SK-N-MC (cell line): ENCODE data around the gene KDM2A.

ENCODE experiments used
- DNase-seq: peaks from one replicate; pipeline ENCODE4 v3.0.0-alpha.2; 2011; ENCODE audit warnings: low read depth, low spot score
- H3K27ac ChIP-seq: fragments of 200-600 bp; sonication (generic); 2 replicates; pipeline ENCODE4 v1.5.1; 2016; ENCODE audit warnings: mixed run types
- H3K36me3 ChIP-seq: fragments of 200-600 bp; sonication (generic); 2 replicates; pipeline ENCODE4 v1.6.1; 2017; ENCODE audit warnings: antibody characterized with exemption, low read length, mixed read lengths; ENCODE audit not compliant: insufficient read depth
- H3K4me3 ChIP-seq: fragments of 200-600 bp; sonication (generic); 2 replicates; pipeline ENCODE4 v1.5.1; 2016
- H3K9ac ChIP-seq: fragments of 200-600 bp; sonication (generic); 2 replicates; pipeline ENCODE4 v1.8.0; 2017; ENCODE audit warnings: mixed run types, mixed read lengths; ENCODE audit not compliant: insufficient read length
- H3K9me3 ChIP-seq: fragments of 200-600 bp; sonication (generic); 2 replicates; pipeline ENCODE4 v1.6.1; 2017; ENCODE audit warnings: low read depth, mild to moderate bottlenecking, antibody characterized with exemption, low read length, moderate library complexity, mixed read lengths
- EZH2 ChIP-seq: fragments of 200-600 bp; sonication (generic); IDR thresholded peaks from one replicate; pipeline ENCODE4 v1.6.1; 2017; ENCODE audit warnings: antibody characterized with exemption
- FOXP2 ChIP-seq: optimal IDR thresholded peaks from 2 replicates; pipeline ENCODE3; 2011; ENCODE audit warnings: mild to moderate bottlenecking, moderate library complexity; ENCODE audit not compliant: insufficient read depth; ENCODE audit errors: extremely low read length, control extremely low read depth
- POLR2AphosphoS5 ChIP-seq: IDR thresholded peaks from 2 replicates; pipeline ENCODE4 v1.6.1; 2012; ENCODE audit warnings: mild to moderate bottlenecking, low read depth, low read length, borderline replicate concordance

The KDM2A gene

DNA sequence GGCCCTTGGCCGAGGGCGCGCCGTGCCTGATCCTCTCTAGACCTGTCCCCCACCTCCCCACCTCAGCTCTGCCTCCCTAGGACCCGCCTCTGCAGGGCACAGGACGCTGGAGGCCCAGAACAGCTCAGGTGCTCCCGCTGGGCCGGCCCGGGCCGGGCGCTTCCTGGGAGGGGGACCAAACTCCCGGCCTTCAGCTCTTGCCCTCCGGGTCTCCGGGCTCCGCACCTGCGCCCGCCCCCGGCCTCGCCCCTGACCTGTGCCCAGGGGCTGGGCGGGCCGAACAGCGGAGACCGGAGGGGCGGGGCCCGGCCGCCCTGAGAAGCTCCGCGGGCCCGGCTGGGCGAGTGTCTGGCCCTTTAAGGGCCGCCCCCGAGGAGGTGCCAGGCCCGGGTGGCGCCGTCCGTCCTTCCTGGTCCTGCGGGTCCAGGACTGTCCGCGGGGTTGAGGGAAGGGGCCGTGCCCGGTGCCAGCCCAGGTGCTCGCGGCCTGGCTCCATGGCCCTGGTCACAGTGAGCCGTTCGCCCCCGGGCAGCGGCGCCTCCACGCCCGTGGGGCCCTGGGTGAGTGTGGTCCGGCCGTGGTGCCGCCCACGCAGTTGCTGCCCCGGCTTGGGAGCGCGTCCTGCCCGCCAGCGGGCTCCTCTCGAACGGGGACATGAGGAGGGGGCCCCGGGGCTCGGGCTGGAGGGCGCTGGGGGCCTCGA, 184.2 kb downstream of the KDM2A start, which contains the start of gene SSH3:
TSS of gene SSH3 (plus strand) at position 399 of the 703 bp plus-strand sequence. CDS start at position 495, 96 bp downstream.
- no peak within 1 kb of the TSS for H3K4me3 ChIP-seq
- H3K27ac ChIP-seq, result no peak within 1 kb of the TSS
- DNase-seq, result no peak
- H3K9me3 ChIP-seq, result no peaks in the 10 kb centered on the region
- TF ChIP-seq EZH2 (no peak), POLR2AphosphoS5 (no peak), FOXP2 (no peak)
- H3K36me3 ChIP-seq, result peaks cover 31% of the 10 kb centered on the region; the same call in 1 of the 2 replicates
- no peak within 1 kb of the TSS for H3K9ac ChIP-seq

GRCh38 chr11:67303835-67304411, 184.9 kb downstream of the KDM2A start:
- Histone ChIP-seq H3K36me3 (peaks cover 25% of the 10 kb centered on the region; the same call in 1 of the 2 replicates), H3K9ac (no peak overlapping the region), H3K9me3 (no peaks in the 10 kb centered on the region), H3K27ac (no peak overlapping the region), H3K4me3 (no peak overlapping the region)
- TF ChIP-seq EZH2 (no peak), FOXP2 (no peak), POLR2AphosphoS5 (no peak)
- DNase-seq, result no peak

DNA sequence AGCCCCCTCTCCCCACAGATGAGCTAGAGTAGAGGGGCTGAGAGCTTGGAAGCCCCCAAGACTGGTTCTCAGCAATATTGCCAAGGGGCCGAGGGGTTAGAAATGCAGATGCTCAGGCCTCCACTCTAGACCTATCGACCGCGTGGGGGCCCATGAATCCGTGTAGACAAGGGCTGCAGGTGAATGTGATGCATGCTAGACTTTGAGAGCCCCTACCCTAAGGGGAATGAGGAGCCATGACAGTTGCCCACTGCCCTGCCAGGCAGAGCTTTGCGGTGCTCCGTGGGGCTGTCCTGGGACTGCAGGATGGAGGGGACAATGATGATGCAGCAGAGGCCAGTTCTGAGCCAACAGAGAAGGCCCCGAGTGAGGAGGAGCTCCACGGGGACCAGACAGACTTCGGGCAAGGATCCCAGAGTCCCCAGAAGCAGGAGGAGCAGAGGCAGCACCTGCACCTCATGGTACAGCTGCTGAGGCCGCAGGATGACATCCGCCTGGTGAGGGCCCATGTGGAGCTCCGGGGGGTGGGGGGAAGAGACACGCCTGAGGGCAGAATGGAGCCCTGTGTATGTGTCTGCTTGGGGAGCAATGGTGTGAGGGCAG, 185.5 kb downstream of the KDM2A start:
- no peak for DNase-seq

GRCh38 chr11:67306769-67307544, 187.9 kb downstream of the KDM2A start:
- H3K9me3 ChIP-seq, result no peaks in the 10 kb centered on the region
- H3K9ac ChIP-seq, result no peak overlapping the region
- no peak overlapping the region for H3K4me3 ChIP-seq
- H3K27ac ChIP-seq, result no peak overlapping the region
- H3K36me3 ChIP-seq, result no peaks in the 10 kb centered on the region
- TF ChIP-seq EZH2, result no peak
- no peak for TF ChIP-seq POLR2AphosphoS5
- no peak for DNase-seq

More for the DNA sequence above, 185.5 kb downstream of the KDM2A start:
- no peak overlapping the region for H3K27ac ChIP-seq
- H3K9ac ChIP-seq, result no peak overlapping the region
- no peaks in the 10 kb centered on the region for H3K9me3 ChIP-seq
- TF ChIP-seq POLR2AphosphoS5 (no peak), EZH2 (no peak), FOXP2 (no peak)
- H3K4me3 ChIP-seq, result no peak overlapping the region
- H3K36me3 ChIP-seq, result peaks cover 18% of the 10 kb centered on the region; the same call in 1 of the 2 replicates

DNA sequence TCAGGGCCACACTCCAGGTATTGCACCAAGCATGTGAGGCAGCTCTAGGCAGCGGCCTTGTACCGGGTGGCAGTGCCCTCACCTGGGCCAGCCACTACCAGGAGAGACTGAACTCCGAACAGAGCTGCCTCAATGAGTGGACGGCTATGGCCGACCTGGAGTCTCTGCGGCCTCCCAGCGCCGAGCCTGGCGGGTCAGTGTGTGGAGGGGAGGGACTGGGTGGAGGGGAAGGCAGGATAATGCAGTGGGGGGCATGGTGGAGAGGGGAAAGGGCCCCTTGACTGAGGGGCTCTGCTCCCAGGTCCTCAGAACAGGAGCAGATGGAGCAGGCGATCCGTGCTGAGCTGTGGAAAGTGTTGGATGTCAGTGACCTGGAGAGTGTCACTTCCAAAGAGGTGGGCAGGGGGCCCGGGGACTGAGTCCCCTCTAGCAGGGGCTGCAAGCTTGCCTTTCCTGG, 188.5 kb downstream of the KDM2A start:
- TF ChIP-seq EZH2, result no peak
- TF ChIP-seq POLR2AphosphoS5, result no peak
- TF ChIP-seq FOXP2, result no peak
- no peak overlapping the region for H3K9ac ChIP-seq
- no peak for DNase-seq
- H3K9me3 ChIP-seq, result no peaks in the 10 kb centered on the region
- no peaks in the 10 kb centered on the region for H3K36me3 ChIP-seq
- no peak overlapping the region for H3K27ac ChIP-seq
- H3K4me3 ChIP-seq, result no peak overlapping the region
